Karpas-422 (cell line): ENCODE results near the gene VPS45. TPM values are rescaled to one million over a fixed set of nuclear protein-coding genes. Genes with fewer than 3 reads are reported as not detected.
"Not testable (repeated sequence)": the region's sequence is repeated elsewhere in the genome, so short reads cannot be mapped to it uniquely, and the experiment has no call there.

Experiments
- DNase-seq: peaks from one replicate; pipeline ENCODE4 v3.0.0-alpha.2; 2015
- H2AFZ ChIP-seq: fragments of 200-600 bp; sonication (generic); 2 replicates; pipeline ENCODE4 v1.6.1; 2014; ENCODE audit warnings: antibody characterized with exemption, low read length, mixed read lengths
- H3K27ac ChIP-seq: fragments of 200-600 bp; sonication (generic); 2 replicates; pipeline ENCODE4 v1.5.1; 2014; ENCODE audit warnings: mild to moderate bottlenecking, low read length, moderate library complexity
- H3K27me3 ChIP-seq: fragments of 200-600 bp; sonication (generic); 2 replicates; pipeline ENCODE4 v1.6.1; 2014; ENCODE audit warnings: low read length, mixed read lengths
- H3K36me3 ChIP-seq: fragments of 200-600 bp; sonication (generic); 2 replicates; pipeline ENCODE4 v1.6.1; 2014; ENCODE audit warnings: low read length, mixed read lengths; ENCODE audit not compliant: insufficient read depth
- H3K4me1 ChIP-seq: fragments of 200-600 bp; sonication (generic); 2 replicates; pipeline ENCODE4 v1.6.1; 2014; ENCODE audit warnings: mild to moderate bottlenecking, low read length, mixed read lengths
- H3K4me2 ChIP-seq: fragments of 200-600 bp; sonication (generic); 2 replicates; pipeline ENCODE4 v1.6.1; 2014; ENCODE audit warnings: low read length, low read depth, mild to moderate bottlenecking; ENCODE audit not compliant: poor library complexity, severe bottlenecking
- H3K4me3 ChIP-seq: fragments of 200-600 bp; sonication (generic); 2 replicates; pipeline ENCODE4 v1.5.1; 2014; ENCODE audit warnings: mild to moderate bottlenecking, antibody characterized with exemption, low read length, mixed read lengths
- H3K79me2 ChIP-seq: fragments of 200-600 bp; sonication (generic); 2 replicates; pipeline ENCODE4 v1.6.1; 2014; ENCODE audit warnings: mild to moderate bottlenecking, low read length, mixed read lengths
- H3K9ac ChIP-seq: fragments of 200-600 bp; sonication (generic); 2 replicates; pipeline ENCODE4 v1.6.0; 2014; ENCODE audit warnings: low read length
- H3K9me2 ChIP-seq: fragments of 200-600 bp; sonication (generic), shearing (Covaris generic); replicated peaks from 2 replicates; pipeline ENCODE4 v1.6.0; 2014; ENCODE audit warnings: mild to moderate bottlenecking, low read length, moderate library complexity; ENCODE audit not compliant: insufficient read depth
- H3K9me3 ChIP-seq: fragments of 300-700, 200-600 bp; sonication (generic); 2 replicates; pipeline ENCODE4 v1.6.1; 2014; ENCODE audit warnings: low read length, mixed read lengths
- H4K20me1 ChIP-seq: fragments of 200-600 bp; sonication (generic); 2 replicates; pipeline ENCODE4 v1.6.1; 2014; ENCODE audit warnings: mild to moderate bottlenecking, antibody characterized with exemption, low read length, low read depth; ENCODE audit not compliant: insufficient read depth
- total RNA-seq: library from RNA; depleted of rRNA; stranded (reverse); fragments of >200 nt; shearing (Covaris generic); gene quantifications from 2 replicates; pipeline ENCODE4 v1.2.3, GENCODE V29; 2014; ENCODE audit warnings: low replicate concordance

VPS45 gene
- total RNA-seq, 1 experiment from 2014 or later = 39.0 TPM

- H4K20me1 ChIP-seq = no peaks in the 10 kb centered on the region
- peaks cover 11% of the 10 kb centered on the region for H3K9me3 ChIP-seq
- H3K27ac ChIP-seq = no peak overlapping the region
- no peaks in the 10 kb centered on the region for H3K9me2 ChIP-seq
- no peaks in the 10 kb centered on the region for H3K4me1 ChIP-seq
- no peak for DNase-seq
- H3K9ac ChIP-seq = no peak overlapping the region
- no peaks in the 10 kb centered on the region; the same call in 1 of the 2 replicates for H3K36me3 ChIP-seq
- H3K27me3 ChIP-seq = no peaks in the 10 kb centered on the region
- no peak overlapping the region for H3K4me2 ChIP-seq
- H3K79me2 ChIP-seq = no peaks in the 10 kb centered on the region
- H3K4me3 ChIP-seq = no peak overlapping the region
- H2AFZ ChIP-seq = no peak overlapping the region
Observed at GRCh38 chr1:150118716-150119115, 51.1 kb downstream of the VPS45 start.

- Histone ChIP-seq H3K27me3 (no peaks in the 10 kb centered on the region), H3K9me3 (no peaks in the 10 kb centered on the region), H3K4me3 (no peak overlapping the region), H3K4me1 (no peaks in the 10 kb centered on the region), H3K27ac (no peak overlapping the region), H4K20me1 (no peaks in the 10 kb centered on the region), H3K9me2 (no peaks in the 10 kb centered on the region), H3K9ac (no peak overlapping the region), H3K79me2 (no peaks in the 10 kb centered on the region), H2AFZ (no peak overlapping the region), H3K36me3 (no peaks in the 10 kb centered on the region), H3K4me2 (no peak overlapping the region)
- no peak for DNase-seq
Observed at GRCh38 chr1:150121236-150121862, 53.8 kb downstream of the VPS45 start.

GRCh38 chr1:150126811-150127210, 59.2 kb downstream of the VPS45 start:
- no peaks in the 10 kb centered on the region for H3K9me3 ChIP-seq
- no peaks in the 10 kb centered on the region for H3K79me2 ChIP-seq
- no peak overlapping the region for H3K4me2 ChIP-seq
- H3K4me1 ChIP-seq = no peaks in the 10 kb centered on the region
- no peaks in the 10 kb centered on the region for H4K20me1 ChIP-seq
- no peak for DNase-seq
- no peak overlapping the region for H3K4me3 ChIP-seq
- H3K36me3 ChIP-seq = no peaks in the 10 kb centered on the region
- H3K27me3 ChIP-seq = no peaks in the 10 kb centered on the region
- H2AFZ ChIP-seq = no peak overlapping the region
- no peak overlapping the region for H3K9ac ChIP-seq
- no peak overlapping the region for H3K27ac ChIP-seq
- no peaks in the 10 kb centered on the region for H3K9me2 ChIP-seq

- H2AFZ ChIP-seq = no peak overlapping the region
- no peak overlapping the region for H3K27ac ChIP-seq
- no peak overlapping the region for H3K4me2 ChIP-seq
Observed at GRCh38 chr1:150127464-150127863, 59.9 kb downstream of the VPS45 start.

GRCh38 chr1:150127868-150128267, 60.3 kb downstream of the VPS45 start:
- Histone ChIP-seq H3K4me1 (no peaks in the 10 kb centered on the region), H4K20me1 (no peaks in the 10 kb centered on the region), H3K9me2 (no peaks in the 10 kb centered on the region), H3K4me3 (no peak overlapping the region), H3K4me2 (no peak overlapping the region), H3K27me3 (no peaks in the 10 kb centered on the region), H3K9ac (no peak overlapping the region), H2AFZ (no peak overlapping the region), H3K36me3 (no peaks in the 10 kb centered on the region), H3K9me3 (no peaks in the 10 kb centered on the region), H3K27ac (no peak overlapping the region), H3K79me2 (no peaks in the 10 kb centered on the region)
- DNase-seq = no peak

More at GRCh38 chr1:150127464-150127863, 59.9 kb downstream of the VPS45 start:
- no peaks in the 10 kb centered on the region for H3K27me3 ChIP-seq
- no peaks in the 10 kb centered on the region for H3K9me3 ChIP-seq
- H3K4me1 ChIP-seq = no peaks in the 10 kb centered on the region
- DNase-seq = no peak
- H3K36me3 ChIP-seq = no peaks in the 10 kb centered on the region
- no peaks in the 10 kb centered on the region for H3K79me2 ChIP-seq
- no peaks in the 10 kb centered on the region for H4K20me1 ChIP-seq
- H3K4me3 ChIP-seq = no peak overlapping the region
- H3K9me2 ChIP-seq = no peaks in the 10 kb centered on the region
- H3K9ac ChIP-seq = no peak overlapping the region

GRCh38 chr1:150132372-150132771, 64.8 kb downstream of the VPS45 start:
- Histone ChIP-seq H3K4me3 (no peak overlapping the region), H3K4me2 (no peak overlapping the region), H3K79me2 (no peaks in the 10 kb centered on the region), H2AFZ (no peak overlapping the region), H3K4me1 (no peaks in the 10 kb centered on the region), H3K27ac (no peak overlapping the region), H4K20me1 (no peaks in the 10 kb centered on the region), H3K27me3 (no peaks in the 10 kb centered on the region), H3K9me3 (no peaks in the 10 kb centered on the region), H3K9me2 (no peaks in the 10 kb centered on the region), H3K36me3 (no peaks in the 10 kb centered on the region), H3K9ac (no peak overlapping the region)
- no peak for DNase-seq

- H3K36me3 ChIP-seq = no peaks in the 10 kb centered on the region
- no peaks in the 10 kb centered on the region for H3K4me1 ChIP-seq
- H3K4me2 ChIP-seq = no peak overlapping the region
- no peaks in the 10 kb centered on the region for H4K20me1 ChIP-seq
- no peak overlapping the region for H3K27ac ChIP-seq
- H3K27me3 ChIP-seq = no peaks in the 10 kb centered on the region
- no peaks in the 10 kb centered on the region for H3K79me2 ChIP-seq
- no peaks in the 10 kb centered on the region for H3K9me2 ChIP-seq
- DNase-seq = no peak
- H2AFZ ChIP-seq = no peak overlapping the region
- no peaks in the 10 kb centered on the region for H3K9me3 ChIP-seq
- no peak overlapping the region for H3K4me3 ChIP-seq
- no peak overlapping the region for H3K9ac ChIP-seq
Observed at GRCh38 chr1:150134537-150134936, 67.0 kb downstream of the VPS45 start.

- not testable (repeated sequence) for H3K27me3 ChIP-seq, H4K20me1 ChIP-seq, H3K79me2 ChIP-seq, H3K27ac ChIP-seq, H3K4me1 ChIP-seq, H3K4me2 ChIP-seq, H3K9me3 ChIP-seq, H3K4me3 ChIP-seq, H3K9me2 ChIP-seq, DNase-seq, H2AFZ ChIP-seq, H3K9ac ChIP-seq, H3K36me3 ChIP-seq
Observed at GRCh38 chr1:150135400-150135799, 67.8 kb downstream of the VPS45 start.
